Measurements from ENCODE around the gene WNT2B. TPM values are rescaled to one million over a fixed set of nuclear protein-coding genes. Genes with fewer than 3 reads are reported as not detected.

Gene WNT2B
- total and polyA plus RNA-seq, 9 of the 15 experiments (the other 6 are each of a cell fraction or from before 2014, with no cell fraction given) = 0.02 to 0.06 (median 0.04) TPM; not detected in 3

DNA sequence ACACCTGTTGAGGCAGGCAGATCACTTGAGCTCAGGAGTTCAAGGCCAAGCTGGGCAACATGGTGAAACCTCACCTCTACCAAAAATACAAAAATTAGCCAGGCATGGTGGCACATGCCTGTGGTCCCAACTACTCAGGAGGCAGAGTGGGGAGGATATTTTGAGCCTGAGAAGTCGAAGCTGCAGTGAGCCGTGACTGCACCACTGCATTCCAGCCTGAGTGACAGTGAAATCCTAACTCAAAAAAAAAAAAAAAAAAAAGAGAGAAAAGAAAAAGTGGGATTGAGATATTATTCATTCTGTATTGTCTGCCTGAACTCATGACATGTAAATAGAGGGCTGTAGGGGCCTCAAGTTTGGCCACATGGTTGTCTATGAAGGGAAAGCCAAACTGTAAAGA lies 37.3 kb downstream of the WNT2B start:
- in situ Hi-C loops (cut with MboI) = no loop called here
- Histone ChIP-seq H3K36me3 (ENCODE audit: control insufficient read depth, insufficient read depth, low read length) (peaks cover 3% of the 10 kb centered on the region; the same call in 1 of the 3 replicates), H3K4me3 (no peak overlapping the region), H4K20me1 (replicated peaks; ENCODE audit: control insufficient read depth, insufficient read depth, low read length) (no peaks in the 10 kb centered on the region), H3K4me2 (ENCODE audit: insufficient read depth, low read length) (no peak overlapping the region), H2AFZ (ENCODE audit: low read depth, low read length) (no peak overlapping the region), H3K79me2 (ENCODE audit: control insufficient read depth, insufficient read depth, low read length) (no peaks in the 10 kb centered on the region), H3K9ac (ENCODE audit: insufficient read depth in 1 of 2, low read depth in 2 of 2, low read length in 2 of 2) (no peak overlapping the region), H3K9me3 (replicated peaks; ENCODE audit: control insufficient read depth, insufficient read depth, low read depth, low read length) (no peaks in the 10 kb centered on the region), H3K9me1 (ENCODE audit: control insufficient read depth, insufficient read depth, low read length) (no peaks in the 10 kb centered on the region), H3K27ac (ENCODE audit: extremely low read depth, low read depth, low read length) (no peak overlapping the region), H3K27me3 (ENCODE audit: control insufficient read depth in 2 of 2, insufficient read depth in 2 of 2, low read length in 2 of 2) (no peaks in the 10 kb centered on the region), H3K4me1 (replicated peaks in 1 of 2; ENCODE audit: control insufficient read depth in 2 of 2, insufficient read depth in 2 of 2, low read length in 2 of 2) (no peaks in the 10 kb centered on the region)
- ChIA-PET POLR2A (interaction anchor here (1.6 kb wide), 1 partner anchor 10 kb away, joined by 4 read pairs; no protein-coding TSS in a partner anchor), CTCF (ENCODE audit: low intra/inter-chr PET ratio) (no interaction called here)
- 17% methylated on average over 1 of the region's 2 CpGs for WGBS (ENCODE audit: insufficient coverage, low coverage, missing lambda C conversion rate)
- FAIRE-seq (no peak), DNase-seq (ENCODE audit: extremely low read depth in 1 of 4, low spot score in 3 of 4) (no peak), ATAC-seq (no peak)
- no TSS peak for BruUV-seq (replicated peaks)
- intact Hi-C loops (cut with micrococcal nuclease) = no loop called here
- TF ChIP-seq PTTG1 (tag; IDR thresholded peaks at IDR 0.05; ENCODE audit: low read depth) = no peak
- TF ChIP-seq, protein P1, sequence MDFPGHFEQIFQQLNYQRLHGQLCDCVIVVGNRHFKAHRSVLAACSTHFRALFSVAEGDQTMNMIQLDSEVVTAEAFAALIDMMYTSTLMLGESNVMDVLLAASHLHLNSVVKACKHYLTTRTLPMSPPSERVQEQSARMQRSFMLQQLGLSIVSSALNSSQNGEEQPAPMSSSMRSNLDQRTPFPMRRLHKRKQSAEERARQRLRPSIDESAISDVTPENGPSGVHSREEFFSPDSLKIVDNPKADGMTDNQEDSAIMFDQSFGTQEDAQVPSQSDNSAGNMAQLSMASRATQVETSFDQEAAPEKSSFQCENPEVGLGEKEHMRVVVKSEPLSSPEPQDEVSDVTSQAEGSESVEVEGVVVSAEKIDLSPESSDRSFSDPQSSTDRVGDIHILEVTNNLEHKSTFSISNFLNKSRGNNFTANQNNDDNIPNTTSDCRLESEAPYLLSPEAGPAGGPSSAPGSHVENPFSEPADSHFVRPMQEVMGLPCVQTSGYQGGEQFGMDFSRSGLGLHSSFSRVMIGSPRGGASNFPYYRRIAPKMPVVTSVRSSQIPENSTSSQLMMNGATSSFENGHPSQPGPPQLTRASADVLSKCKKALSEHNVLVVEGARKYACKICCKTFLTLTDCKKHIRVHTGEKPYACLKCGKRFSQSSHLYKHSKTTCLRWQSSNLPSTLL (IDR thresholded peaks at IDR 0.05) = no peak
- no peak for TF ChIP-seq RBM14 (IDR thresholded peaks at IDR 0.05; ENCODE audit: borderline replicate concordance, insufficient read depth, low read depth, low read length)
- TF ChIP-seq BRCA1 (IDR thresholded peaks at IDR 0.05) = no peak
- TF ChIP-seq BRCA1 (CRISPR knock-in tag; IDR thresholded peaks at IDR 0.05) = no peak
- TF ChIP-seq ZNF12 (CRISPR knock-in tag; IDR thresholded peaks at IDR 0.05) = no peak
- TF ChIP-seq HNRNPK (IDR thresholded peaks at IDR 0.05; ENCODE audit: low read depth, low read length, poor library complexity, severe bottlenecking) = no peak
- no peak for TF ChIP-seq XRCC4 (IDR thresholded peaks at IDR 0.05; ENCODE audit: extremely low read depth, insufficient read depth, insufficient read length)
- no peak for TF ChIP-seq MCM3 (IDR thresholded peaks at IDR 0.05)
- TF ChIP-seq, protein P2, sequence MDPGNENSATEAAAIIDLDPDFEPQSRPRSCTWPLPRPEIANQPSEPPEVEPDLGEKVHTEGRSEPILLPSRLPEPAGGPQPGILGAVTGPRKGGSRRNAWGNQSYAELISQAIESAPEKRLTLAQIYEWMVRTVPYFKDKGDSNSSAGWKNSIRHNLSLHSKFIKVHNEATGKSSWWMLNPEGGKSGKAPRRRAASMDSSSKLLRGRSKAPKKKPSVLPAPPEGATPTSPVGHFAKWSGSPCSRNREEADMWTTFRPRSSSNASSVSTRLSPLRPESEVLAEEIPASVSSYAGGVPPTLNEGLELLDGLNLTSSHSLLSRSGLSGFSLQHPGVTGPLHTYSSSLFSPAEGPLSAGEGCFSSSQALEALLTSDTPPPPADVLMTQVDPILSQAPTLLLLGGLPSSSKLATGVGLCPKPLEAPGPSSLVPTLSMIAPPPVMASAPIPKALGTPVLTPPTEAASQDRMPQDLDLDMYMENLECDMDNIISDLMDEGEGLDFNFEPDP (CRISPR knock-in tag; IDR thresholded peaks at IDR 0.05) = no peak
- TF ChIP-seq HSF4 (CRISPR knock-in tag; IDR thresholded peaks at IDR 0.05; ENCODE audit: borderline replicate concordance) = no peak
- no peak for TF ChIP-seq ZNF133 (CRISPR knock-in tag; IDR thresholded peaks at IDR 0.05)
- no peak for TF ChIP-seq CBFA2T3 (IDR thresholded peaks at IDR 0.05)

Measured in K562 (cell line).